Measurements from ENCODE around the gene HMGCR.

The HMGCR gene

GRCh38 chr5:75387806-75388205 is 50.8 kb downstream of the HMGCR start:
- DNase-seq (ENCODE audit: low read depth in 1 of 2, low spot score in 1 of 2), result no peak
- no peak overlapping the region for H3K27ac ChIP-seq (replicated peaks)
- TF ChIP-seq CTCF (IDR thresholded peaks at IDR 0.05; ENCODE audit: insufficient read depth, low read length) (no peak), REST (IDR thresholded peaks at IDR 0.05; ENCODE audit: insufficient replicate concordance, low read depth) (no peak), SPI1 (IDR thresholded peaks at IDR 0.05; ENCODE audit: borderline replicate concordance, low read depth) (no peak), POLR2AphosphoS5 (IDR thresholded peaks at IDR 0.05; ENCODE audit: low read depth) (no peak), GABPA (IDR thresholded peaks at IDR 0.05; ENCODE audit: low read depth) (no peak)
- H3K27me3 ChIP-seq (ENCODE audit: insufficient read depth, poor library complexity, severe bottlenecking), result no peaks in the 10 kb centered on the region
- H3K4me3 ChIP-seq (replicated peaks; ENCODE audit: insufficient read depth, low read length), result no peak overlapping the region

GRCh38 chr5:75389430-75389829 is 52.4 kb downstream of the HMGCR start:
- no peaks in the 10 kb centered on the region for H3K27me3 ChIP-seq (ENCODE audit: insufficient read depth, poor library complexity, severe bottlenecking)
- no peak for TF ChIP-seq POLR2AphosphoS5 (IDR thresholded peaks at IDR 0.05; ENCODE audit: low read depth)
- TF ChIP-seq REST (IDR thresholded peaks at IDR 0.05; ENCODE audit: insufficient replicate concordance, low read depth), result no peak
- no peak for TF ChIP-seq CTCF (IDR thresholded peaks at IDR 0.05; ENCODE audit: insufficient read depth, low read length)
- TF ChIP-seq SPI1 (IDR thresholded peaks at IDR 0.05; ENCODE audit: borderline replicate concordance, low read depth), result no peak
- no peak for TF ChIP-seq GABPA (IDR thresholded peaks at IDR 0.05; ENCODE audit: low read depth)
- DNase-seq (ENCODE audit: low read depth in 1 of 2, low spot score in 1 of 2), result no peak
- H3K4me3 ChIP-seq (replicated peaks; ENCODE audit: insufficient read depth, low read length), result no peak overlapping the region
- H3K27ac ChIP-seq (replicated peaks), result no peak overlapping the region

GRCh38 chr5:75395277-75395676 is 58.3 kb downstream of the HMGCR start:
- no peak for DNase-seq (ENCODE audit: low read depth in 1 of 2, low spot score in 1 of 2)
- H3K27me3 ChIP-seq (ENCODE audit: insufficient read depth, poor library complexity, severe bottlenecking), result no peaks in the 10 kb centered on the region
- H3K27ac ChIP-seq (replicated peaks), result no peak overlapping the region
- no peak overlapping the region for H3K4me3 ChIP-seq (replicated peaks; ENCODE audit: insufficient read depth, low read length)
- TF ChIP-seq CTCF (IDR thresholded peaks at IDR 0.05; ENCODE audit: insufficient read depth, low read length) (no peak), SPI1 (IDR thresholded peaks at IDR 0.05; ENCODE audit: borderline replicate concordance, low read depth) (no peak), POLR2AphosphoS5 (IDR thresholded peaks at IDR 0.05; ENCODE audit: low read depth) (no peak), GABPA (IDR thresholded peaks at IDR 0.05; ENCODE audit: low read depth) (no peak), REST (IDR thresholded peaks at IDR 0.05; ENCODE audit: insufficient replicate concordance, low read depth) (no peak)
